OCI-M2 (cell line): ENCODE data around the gene TLL2.

Experiments
- DNase-seq: peaks from one replicate; lab custom pipeline; 2025; ENCODE audit not compliant: unreplicated experiment; lab: John Stamatoyannopoulos, UW

TLL2 gene

GRCh38 chr10:96365571-96365970 lies 148.2 kb downstream of the TLL2 start:
- DNase-seq = no peak

GRCh38 chr10:96360766-96361165 lies 153.0 kb downstream of the TLL2 start:
- DNase-seq = no peak

GRCh38 chr10:96360331-96360730 lies 153.4 kb downstream of the TLL2 start:
- DNase-seq = no peak

- DNase-seq = no peak
These were observed 154.1 kb downstream of the TLL2 start for GRCh38 chr10:96359616-96360015.

- DNase-seq = no peak
These were observed 154.7 kb downstream of the TLL2 start, which contains the start of gene OPALIN for GRCh38 chr10:96358851-96359540. Gene OPALIN, minus strand, starts transcription at chr10:96359002. Its CDS starts 106 bp downstream, at chr10:96358896.

GRCh38 chr10:96357038-96357620 lies 156.6 kb downstream of the TLL2 start:
- DNase-seq = no peak

GRCh38 chr10:96352582-96352981 lies 161.1 kb downstream of the TLL2 start:
- DNase-seq = no peak

- no peak for DNase-seq
These were observed 161.7 kb downstream of the TLL2 start for GRCh38 chr10:96352027-96352426.

GRCh38 chr10:96346295-96346694 lies 167.4 kb downstream of the TLL2 start:
- DNase-seq = no peak

- no peak for DNase-seq
These were observed 168.5 kb downstream of the TLL2 start for GRCh38 chr10:96345222-96345621.

- DNase-seq = no peak
These were observed 169.5 kb downstream of the TLL2 start for GRCh38 chr10:96344178-96344577.

GRCh38 chr10:96342402-96342801 lies 171.3 kb downstream of the TLL2 start:
- DNase-seq = no peak

- DNase-seq = no peak
These were observed 172.2 kb downstream of the TLL2 start for GRCh38 chr10:96341219-96342182.

- peak; percentile 9 for DNase-seq
These were observed 173.5 kb downstream of the TLL2 start for GRCh38 chr10:96339956-96340904.

GRCh38 chr10:96339383-96339782 lies 174.3 kb downstream of the TLL2 start:
- no peak for DNase-seq

GRCh38 chr10:96338279-96338925 lies 175.3 kb downstream of the TLL2 start:
- no peak for DNase-seq

- DNase-seq = no peak
These were observed 176.6 kb downstream of the TLL2 start for GRCh38 chr10:96337106-96337505.

GRCh38 chr10:96334616-96335526 lies 178.9 kb downstream of the TLL2 start:
- DNase-seq = no peak

- DNase-seq = no peak
These were observed 180.6 kb downstream of the TLL2 start for GRCh38 chr10:96333101-96333500.
